Vagina (tissue), 2 donors: ENCODE measurements around the gene PPP2R2C.

Experiments
- POLR2A ChIP-seq, 2 donors: fragments of 450-650 bp; IDR thresholded peaks; one replicate each; pipeline ENCODE4 v1.6.1; 2017; ENCODE audit warnings: antibody characterized with exemption in 2 of 2, mild to moderate bottlenecking in 2 of 2, moderate library complexity in 2 of 2
- TF ChIP-seq, protein P1 (sequence below), 3 experiments: fragments of 450-650 bp in 2 of 3; fragments of 200-600 bp in 1 of 3; sonication (generic) in 1 of 3; IDR thresholded peaks; one replicate each; pipeline ENCODE4 v1.5.1; 2017 to 2019; ENCODE audit warnings: antibody characterized with exemption in 3 of 3, mild to moderate bottlenecking in 2 of 3, moderate library complexity in 2 of 3

GRCh38 chr4:6417516-6418050 lies 54.8 kb downstream of the PPP2R2C start:
- TF ChIP-seq POLR2A (IDR thresholded peaks at IDR 0.05): no peak
- TF ChIP-seq, protein P1, sequence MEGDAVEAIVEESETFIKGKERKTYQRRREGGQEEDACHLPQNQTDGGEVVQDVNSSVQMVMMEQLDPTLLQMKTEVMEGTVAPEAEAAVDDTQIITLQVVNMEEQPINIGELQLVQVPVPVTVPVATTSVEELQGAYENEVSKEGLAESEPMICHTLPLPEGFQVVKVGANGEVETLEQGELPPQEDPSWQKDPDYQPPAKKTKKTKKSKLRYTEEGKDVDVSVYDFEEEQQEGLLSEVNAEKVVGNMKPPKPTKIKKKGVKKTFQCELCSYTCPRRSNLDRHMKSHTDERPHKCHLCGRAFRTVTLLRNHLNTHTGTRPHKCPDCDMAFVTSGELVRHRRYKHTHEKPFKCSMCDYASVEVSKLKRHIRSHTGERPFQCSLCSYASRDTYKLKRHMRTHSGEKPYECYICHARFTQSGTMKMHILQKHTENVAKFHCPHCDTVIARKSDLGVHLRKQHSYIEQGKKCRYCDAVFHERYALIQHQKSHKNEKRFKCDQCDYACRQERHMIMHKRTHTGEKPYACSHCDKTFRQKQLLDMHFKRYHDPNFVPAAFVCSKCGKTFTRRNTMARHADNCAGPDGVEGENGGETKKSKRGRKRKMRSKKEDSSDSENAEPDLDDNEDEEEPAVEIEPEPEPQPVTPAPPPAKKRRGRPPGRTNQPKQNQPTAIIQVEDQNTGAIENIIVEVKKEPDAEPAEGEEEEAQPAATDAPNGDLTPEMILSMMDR (IDR thresholded peaks at IDR 0.05): no peak
